Astrocyte of the hippocampus (primary cell): ENCODE results near the gene ZNF260.

Source experiments
- DNase-seq: peaks from one replicate; pipeline ENCODE4 v3.0.0; 2011; ENCODE audit warnings: low read depth, low spot score

ZNF260 gene

GRCh38 chr19:36489920-36490415 lies 38.1 kb downstream of the ZNF260 start:
- peak; percentile 95 for DNase-seq

GRCh38 chr19:36489118-36489919 lies 38.8 kb downstream of the ZNF260 start, which contains the start of gene ZNF566:
ZNF566 (minus strand) TSS chr19:36489561; CDS start chr19:36476557, 13,004 bp downstream.
- DNase-seq = peak; percentile 98

GRCh38 chr19:36488846-36489117 lies 39.3 kb downstream of the ZNF260 start:
- no peak for DNase-seq

GRCh38 chr19:36488118-36488845 lies 39.8 kb downstream of the ZNF260 start:
- no peak for DNase-seq

GRCh38 chr19:36483653-36484052 lies 44.4 kb downstream of the ZNF260 start:
- DNase-seq = no peak

GRCh38 chr19:36482876-36483275 lies 45.2 kb downstream of the ZNF260 start:
- no peak for DNase-seq
